CD14-positive monocyte (primary cell): ENCODE data around the gene RIGI. TPM values are rescaled to one million over a fixed set of nuclear protein-coding genes. Genes with fewer than 3 reads are reported as not detected.

Experiments
- DNase-seq, 3 donors: peaks; one replicate each; pipeline ENCODE4 v3.0.0-alpha.2; 2011 to 2022
- H2AFZ ChIP-seq: 2 replicates; pipeline ENCODE4 v1.6.0; 2012; ENCODE audit warnings: mild to moderate bottlenecking, low read depth, low read length, inconsistent platforms; ENCODE audit not compliant: insufficient read depth, poor library complexity, severe bottlenecking
- H3K27ac ChIP-seq, 2 donors: 1 replicate in 1 of 2; 2 replicates in 1 of 2; pipeline ENCODE4 v1.5.1; 2012 to 2013; ENCODE audit warnings: low read length in 2 of 2, control low read depth in 1 of 2, inconsistent platforms in 1 of 2, low read depth in 1 of 2, mild to moderate bottlenecking in 1 of 2
- H3K27me3 ChIP-seq, 2 donors: one replicate each; pipeline versions ENCODE4 v1.6.0 to v1.6.1; 2011 to 2013; ENCODE audit warnings: low read length in 2 of 2; ENCODE audit not compliant: control insufficient read depth in 2 of 2, insufficient read depth in 2 of 2
- H3K36me3 ChIP-seq, 2 donors: replicated peaks in 1 of 2; 1 replicate in 1 of 2; 2 replicates in 1 of 2; pipeline versions ENCODE4 v1.5.1 to v1.6.1; 2012 to 2013; ENCODE audit warnings: low read length in 2 of 2, control low read depth in 1 of 2, inconsistent platforms in 1 of 2, mild to moderate bottlenecking in 1 of 2; ENCODE audit not compliant: insufficient read depth in 2 of 2, control insufficient read depth in 1 of 2
- H3K4me1 ChIP-seq, 2 donors: 1 replicate in 1 of 2; 2 replicates in 1 of 2; pipeline versions ENCODE4 v1.5.1 to v1.6.1; 2012 to 2013; ENCODE audit warnings: low read length in 2 of 2, control low read depth in 1 of 2, inconsistent platforms in 1 of 2, mild to moderate bottlenecking in 1 of 2, moderate library complexity in 1 of 2; ENCODE audit not compliant: insufficient read depth in 2 of 2, control insufficient read depth in 1 of 2
- H3K4me2 ChIP-seq: replicated peaks from 2 replicates; pipeline ENCODE3; 2012; ENCODE audit warnings: low read length, moderate library complexity, mild to moderate bottlenecking; ENCODE audit not compliant: poor library complexity, severe bottlenecking; ENCODE audit errors: extremely low read depth
- H3K4me3 ChIP-seq, 3 experiments: fragments of 200-600 bp in 1 of 3; sonication (generic) in 1 of 3; replicated peaks in 1 of 3; 1 replicate in 2 of 3; 2 replicates in 1 of 3; pipeline ENCODE4 v1.5.1; 2011 to 2013; ENCODE audit warnings: low read length in 3 of 3, mild to moderate bottlenecking in 3 of 3, control low read depth in 2 of 3, low read depth in 2 of 3, inconsistent platforms in 1 of 3, moderate library complexity in 1 of 3
- H3K79me2 ChIP-seq: 2 replicates; pipeline ENCODE4 v1.6.0; 2012; ENCODE audit warnings: mild to moderate bottlenecking, control low read depth, inconsistent platforms, low read length, moderate library complexity; ENCODE audit not compliant: insufficient read depth
- H3K9ac ChIP-seq: 2 replicates; pipeline ENCODE4 v1.6.0; 2017; ENCODE audit warnings: low read length, mild to moderate bottlenecking; ENCODE audit not compliant: insufficient read depth, poor library complexity, severe bottlenecking
- H3K9me3 ChIP-seq, 2 donors: replicated peaks in 1 of 2; 1 replicate in 1 of 2; 2 replicates in 1 of 2; pipeline versions ENCODE4 v1.5.1 to v1.6.1; 2012 to 2013; ENCODE audit warnings: low read length in 2 of 2, control low read depth in 1 of 2; ENCODE audit not compliant: control insufficient read depth in 1 of 2, insufficient read depth in 1 of 2
- H4K20me1 ChIP-seq: 2 replicates; pipeline ENCODE4 v1.6.0; 2012; ENCODE audit warnings: mild to moderate bottlenecking, low read length, control low read depth, moderate library complexity; ENCODE audit not compliant: insufficient read depth
- H3K27ac Mint-ChIP-seq, 7 donors: one replicate each; pipeline ENCODE4 v1.8.0; 2020; ENCODE audit warnings: mild to moderate bottlenecking in 7 of 7, mixed read lengths in 7 of 7, moderate library complexity in 6 of 7, inconsistent platforms in 2 of 7
- H3K27me3 Mint-ChIP-seq, 3 donors: one replicate each; pipeline ENCODE4 v1.8.0; 2021 to 2022; ENCODE audit warnings: low read depth in 3 of 3, mild to moderate bottlenecking in 3 of 3, mixed read lengths in 3 of 3, moderate library complexity in 3 of 3, inconsistent platforms in 1 of 3
- H3K36me3 Mint-ChIP-seq, 2 donors: one replicate each; pipeline ENCODE4 v1.8.0; 2020; ENCODE audit warnings: mixed read lengths in 2 of 2, inconsistent platforms in 1 of 2, mild to moderate bottlenecking in 1 of 2
- H3K4me1 Mint-ChIP-seq: one replicate; pipeline ENCODE4 v1.8.0; 2020; ENCODE audit warnings: mild to moderate bottlenecking, mixed read lengths
- H3K4me3 Mint-ChIP-seq, 2 donors: one replicate each; pipeline ENCODE4 v1.8.0; 2020; ENCODE audit warnings: mild to moderate bottlenecking in 2 of 2, mixed read lengths in 2 of 2, moderate library complexity in 1 of 2
- H3K9me3 Mint-ChIP-seq, 7 donors: one replicate each; pipeline ENCODE4 v1.8.0; 2020 to 2022; ENCODE audit warnings: mixed read lengths in 7 of 7, mild to moderate bottlenecking in 6 of 7, moderate library complexity in 6 of 7, inconsistent platforms in 2 of 7
- WGBS: methylation state at CpG from one replicate; pipeline ENCODE4 v1.1.5; 2013; ENCODE audit warnings: missing lambda C conversion rate; ENCODE audit not compliant: insufficient coverage; 5-methylcytosine and 5-hydroxymethylcytosine counted together
- intact Hi-C, 2 donors: fragments of 100-400 bp; cut with micrococcal nuclease; formaldehyde crosslinking; loops; one replicate each; pipeline versions ENCODE4 v1.15.0 to v1.15.1; 2023
- polyA plus RNA-seq, 3 donors: library from polyadenylated mRNA; depleted of rRNA in 1 of 3; unstranded in 2 of 3; stranded (reverse) in 1 of 3; fragments of 300-500 nt in 2 of 3; fragments of >200 nt in 1 of 3; fragmentation: Illumina TruSeq in 2 of 3; gene quantifications; 1 replicate in 2 of 3; 2 replicates in 1 of 3; pipeline ENCODE4 v1.2.3, GENCODE V29; 2012 to 2021
- TF ChIP-seq, protein P1 (sequence below): fragments of 200-600 bp; IDR thresholded peaks from one replicate; pipeline ENCODE4 v1.8.0; 2022; ENCODE audit warnings: antibody characterized with exemption, mild to moderate bottlenecking

RIGI gene
- polyA plus RNA-seq, 3 donors = 7.6 to 14.3 (median 8.9) TPM

GRCh38 chr9:32487981-32488380 lies 38.0 kb downstream of the RIGI start:
- no peak overlapping the region for H3K27ac Mint-ChIP-seq

GRCh38 chr9:32486839-32487562 lies 39.0 kb downstream of the RIGI start:
- H3K36me3 ChIP-seq = peaks cover 64 to 98% of the 10 kb centered on the region in 2 donors
- Mint-ChIP-seq H3K4me3 (no peak overlapping the region), H3K27me3 (peaks cover 0 to 3% (median 0%) of the 10 kb centered on the region in 3 donors), H3K36me3 (peaks cover 83 to 88% of the 10 kb centered on the region in 2 donors), H3K9me3 (peaks cover 0 to 3% (median 0%) of the 10 kb centered on the region in 7 donors), H3K27ac (peak overlapping the region in 1 of 7 donors; percentile 20), H3K4me1 (peaks cover 11% of the 10 kb centered on the region)
- H3K9me3 ChIP-seq = no peaks in the 10 kb centered on the region
- no peak for DNase-seq
- H3K4me3 ChIP-seq = no peak overlapping the region
- TF ChIP-seq, protein P1, sequence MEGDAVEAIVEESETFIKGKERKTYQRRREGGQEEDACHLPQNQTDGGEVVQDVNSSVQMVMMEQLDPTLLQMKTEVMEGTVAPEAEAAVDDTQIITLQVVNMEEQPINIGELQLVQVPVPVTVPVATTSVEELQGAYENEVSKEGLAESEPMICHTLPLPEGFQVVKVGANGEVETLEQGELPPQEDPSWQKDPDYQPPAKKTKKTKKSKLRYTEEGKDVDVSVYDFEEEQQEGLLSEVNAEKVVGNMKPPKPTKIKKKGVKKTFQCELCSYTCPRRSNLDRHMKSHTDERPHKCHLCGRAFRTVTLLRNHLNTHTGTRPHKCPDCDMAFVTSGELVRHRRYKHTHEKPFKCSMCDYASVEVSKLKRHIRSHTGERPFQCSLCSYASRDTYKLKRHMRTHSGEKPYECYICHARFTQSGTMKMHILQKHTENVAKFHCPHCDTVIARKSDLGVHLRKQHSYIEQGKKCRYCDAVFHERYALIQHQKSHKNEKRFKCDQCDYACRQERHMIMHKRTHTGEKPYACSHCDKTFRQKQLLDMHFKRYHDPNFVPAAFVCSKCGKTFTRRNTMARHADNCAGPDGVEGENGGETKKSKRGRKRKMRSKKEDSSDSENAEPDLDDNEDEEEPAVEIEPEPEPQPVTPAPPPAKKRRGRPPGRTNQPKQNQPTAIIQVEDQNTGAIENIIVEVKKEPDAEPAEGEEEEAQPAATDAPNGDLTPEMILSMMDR = no peak
- H2AFZ ChIP-seq = no peak overlapping the region
- intact Hi-C loops = no loop called here
- WGBS = no CpG with 5 or more reads among the region's 2 CpGs
- H3K79me2 ChIP-seq = no peaks in the 10 kb centered on the region
- no peak overlapping the region for H3K4me2 ChIP-seq
- no peaks in the 10 kb centered on the region for H3K4me1 ChIP-seq
- H3K27ac ChIP-seq = no peak overlapping the region
- H3K9ac ChIP-seq = no peak overlapping the region
- H4K20me1 ChIP-seq = no peaks in the 10 kb centered on the region
- H3K27me3 ChIP-seq = no peaks in the 10 kb centered on the region

More at GRCh38 chr9:32487981-32488380, 38.0 kb downstream of the RIGI start:
- Histone ChIP-seq H3K79me2 (no peaks in the 10 kb centered on the region), H3K27ac (no peak overlapping the region), H2AFZ (no peak overlapping the region), H3K4me2 (no peak overlapping the region), H3K27me3 (no peaks in the 10 kb centered on the region), H4K20me1 (no peaks in the 10 kb centered on the region), H3K36me3 (peaks cover 60 to 98% of the 10 kb centered on the region in 2 donors), H3K9ac (no peak overlapping the region), H3K4me1 (no peaks in the 10 kb centered on the region), H3K4me3 (no peak overlapping the region), H3K9me3 (no peaks in the 10 kb centered on the region)
- no peak for DNase-seq
- TF ChIP-seq, protein P1 = no peak
- Mint-ChIP-seq H3K4me1 (peaks cover 11% of the 10 kb centered on the region), H3K27me3 (peaks cover 0 to 3% (median 0%) of the 10 kb centered on the region in 3 donors), H3K4me3 (no peak overlapping the region), H3K9me3 (peaks cover 0 to 3% (median 0%) of the 10 kb centered on the region in 7 donors), H3K36me3 (peaks cover 79 to 87% of the 10 kb centered on the region in 2 donors)
- intact Hi-C loops = no loop called here
- 100% methylated on average over 1 of the region's 3 CpGs for WGBS
